ENCODE data around the gene RAB31. TPM values are rescaled to one million over a fixed set of nuclear protein-coding genes. Genes with fewer than 3 reads are reported as not detected.

Gene RAB31
- total and polyA plus RNA-seq, 2 donors from 2014 or later = 17.3 to 77.1 TPM

- peaks cover 3 to 35% (median 24%) of the 10 kb centered on the region in 3 donors for H3K4me1 ChIP-seq (ENCODE audit: control insufficient read depth in 2 of 3, insufficient read depth in 2 of 3, low read depth in 1 of 3, low read length in 3 of 3)
- H3K36me3 ChIP-seq (ENCODE audit: control insufficient read depth in 2 of 3, insufficient read depth in 3 of 3, low read length in 3 of 3) = no peaks in the 10 kb centered on the region
- peak in 3 of 5 donors; percentile 47 to 64 (median 64) for DNase-seq
- H3K9me3 ChIP-seq (ENCODE audit: control insufficient read depth in 2 of 3, insufficient read depth in 1 of 3, low read length in 3 of 3) = no peaks in the 10 kb centered on the region
- H3K27ac ChIP-seq (ENCODE audit: low read depth in 2 of 2, low read length in 2 of 2) = peak overlapping the region; percentile 66 to 81
- FAIRE-seq = no peak
- peak overlapping the region in 1 of 3 donors; percentile 30 for H3K4me3 ChIP-seq (ENCODE audit: low read length in 3 of 3)
- intact Hi-C loops (cut with DNase I) = no loop called here
- TF ChIP-seq, protein P1, sequence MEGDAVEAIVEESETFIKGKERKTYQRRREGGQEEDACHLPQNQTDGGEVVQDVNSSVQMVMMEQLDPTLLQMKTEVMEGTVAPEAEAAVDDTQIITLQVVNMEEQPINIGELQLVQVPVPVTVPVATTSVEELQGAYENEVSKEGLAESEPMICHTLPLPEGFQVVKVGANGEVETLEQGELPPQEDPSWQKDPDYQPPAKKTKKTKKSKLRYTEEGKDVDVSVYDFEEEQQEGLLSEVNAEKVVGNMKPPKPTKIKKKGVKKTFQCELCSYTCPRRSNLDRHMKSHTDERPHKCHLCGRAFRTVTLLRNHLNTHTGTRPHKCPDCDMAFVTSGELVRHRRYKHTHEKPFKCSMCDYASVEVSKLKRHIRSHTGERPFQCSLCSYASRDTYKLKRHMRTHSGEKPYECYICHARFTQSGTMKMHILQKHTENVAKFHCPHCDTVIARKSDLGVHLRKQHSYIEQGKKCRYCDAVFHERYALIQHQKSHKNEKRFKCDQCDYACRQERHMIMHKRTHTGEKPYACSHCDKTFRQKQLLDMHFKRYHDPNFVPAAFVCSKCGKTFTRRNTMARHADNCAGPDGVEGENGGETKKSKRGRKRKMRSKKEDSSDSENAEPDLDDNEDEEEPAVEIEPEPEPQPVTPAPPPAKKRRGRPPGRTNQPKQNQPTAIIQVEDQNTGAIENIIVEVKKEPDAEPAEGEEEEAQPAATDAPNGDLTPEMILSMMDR (IDR thresholded peaks at IDR 0.05; ENCODE audit: borderline replicate concordance, extremely low read depth, insufficient read depth) = no peak
- no peaks in the 10 kb centered on the region for H3K27me3 ChIP-seq (ENCODE audit: control insufficient read depth, insufficient read depth, low read length)
- H3K9ac ChIP-seq (ENCODE audit: low read length in 3 of 3) = peak overlapping the region in 2 of 3 donors; percentile 10 to 66
These were observed 100.5 kb downstream of the RAB31 start for GRCh38 chr18:9808295-9809241.

DNA sequence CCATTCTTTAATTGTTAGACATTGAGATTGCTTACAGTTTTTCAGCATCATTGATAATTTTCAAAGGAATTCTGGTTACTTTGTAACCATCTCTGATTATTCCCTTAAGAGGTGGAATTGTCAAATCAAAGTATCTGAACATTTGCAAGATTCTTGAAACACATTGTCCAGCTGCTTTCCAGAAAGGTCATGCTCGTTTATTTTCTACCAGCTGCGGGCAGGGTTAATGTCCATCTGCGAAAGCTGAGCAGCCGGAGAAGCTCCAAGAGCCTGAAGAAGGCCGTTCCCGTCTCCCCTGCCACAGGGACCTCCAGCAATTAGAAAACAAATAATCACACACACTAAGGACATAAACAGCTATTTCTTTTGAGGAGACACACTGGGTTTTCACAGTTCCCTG lies 101.6 kb downstream of the RAB31 start:
- TF ChIP-seq, protein P1 (IDR thresholded peaks at IDR 0.05; ENCODE audit: borderline replicate concordance, extremely low read depth, insufficient read depth) = no peak
- Histone ChIP-seq H3K27me3 (ENCODE audit: control insufficient read depth, insufficient read depth, low read length) (no peaks in the 10 kb centered on the region), H3K36me3 (ENCODE audit: control insufficient read depth in 2 of 3, insufficient read depth in 3 of 3, low read length in 3 of 3) (no peaks in the 10 kb centered on the region), H3K9ac (ENCODE audit: low read length in 3 of 3) (no peak overlapping the region), H3K27ac (ENCODE audit: low read depth in 2 of 2, low read length in 2 of 2) (peak overlapping the region; percentile 66 to 81), H3K9me3 (ENCODE audit: control insufficient read depth in 2 of 3, insufficient read depth in 1 of 3, low read length in 3 of 3) (no peaks in the 10 kb centered on the region), H3K4me1 (ENCODE audit: control insufficient read depth in 2 of 3, insufficient read depth in 2 of 3, low read depth in 1 of 3, low read length in 3 of 3) (peaks cover 3 to 30% (median 17%) of the 10 kb centered on the region in 3 donors), H3K4me3 (ENCODE audit: low read length in 3 of 3) (no peak overlapping the region)
- no peak for FAIRE-seq
- intact Hi-C loops (cut with DNase I) = no loop called here
- DNase-seq = peak in 1 of 5 donors; percentile 27

GRCh38 chr18:9810299-9810698 lies 102.2 kb downstream of the RAB31 start:
- Histone ChIP-seq H3K4me1 (ENCODE audit: control insufficient read depth in 2 of 3, insufficient read depth in 2 of 3, low read depth in 1 of 3, low read length in 3 of 3) (peaks cover 3 to 30% (median 17%) of the 10 kb centered on the region in 3 donors), H3K27ac (ENCODE audit: low read depth in 2 of 2, low read length in 2 of 2) (peak overlapping the region in 1 of 2 donors; percentile 10), H3K4me3 (ENCODE audit: low read length in 3 of 3) (no peak overlapping the region), H3K9ac (ENCODE audit: low read length in 3 of 3) (no peak overlapping the region), H3K36me3 (ENCODE audit: control insufficient read depth in 2 of 3, insufficient read depth in 3 of 3, low read length in 3 of 3) (no peaks in the 10 kb centered on the region), H3K27me3 (ENCODE audit: control insufficient read depth, insufficient read depth, low read length) (no peaks in the 10 kb centered on the region), H3K9me3 (ENCODE audit: control insufficient read depth in 2 of 3, insufficient read depth in 1 of 3, low read length in 3 of 3) (no peaks in the 10 kb centered on the region)
- TF ChIP-seq, protein P1 (IDR thresholded peaks at IDR 0.05; ENCODE audit: borderline replicate concordance, extremely low read depth, insufficient read depth) = no peak
- intact Hi-C loops (cut with DNase I) = no loop called here
- FAIRE-seq (no peak), DNase-seq (peak in 2 of 5 donors; percentile 35 to 68)
